SK-N-SH (cell line): Measurements from ENCODE around the gene ZNF407. TPM values are rescaled to one million over a fixed set of nuclear protein-coding genes. Genes with fewer than 3 reads are reported as not detected.

ENCODE experiments used
- CTCF ChIA-PET: fragments of 300-600, 350-600 bp; formaldehyde crosslinking; extraction: SDS; loops from one replicate; lab custom pipeline; 2021; lab: Yijun Ruan, JAX
- POLR2A ChIA-PET: fragments of 350-600 bp; sonication (Branson Sonifier 250); formaldehyde crosslinking; extraction: SDS; loops from one replicate; lab custom pipeline; 2020; ENCODE audit warnings: antibody characterized with exemption, inconsistent platforms; lab: Yijun Ruan, JAX
- DNase-seq: peaks from one replicate; pipeline ENCODE4 v3.0.0; 2012
- H2AFZ ChIP-seq: fragments of 200-600 bp; sonication (generic); 2 replicates; pipeline ENCODE4 v1.8.1; 2016; ENCODE audit warnings: antibody characterized with exemption, mild to moderate bottlenecking, low read depth
- H3F3A ChIP-seq: fragments of 200-600 bp; sonication (generic); replicated peaks from 2 replicates; pipeline ENCODE3; 2016; ENCODE audit warnings: antibody characterized with exemption, mild to moderate bottlenecking; ENCODE audit not compliant: insufficient read depth
- H3K27ac ChIP-seq, 2 experiments: fragments of 200-500 bp in 1 of 2; fragments of 200-600 bp in 1 of 2; sonication (Bioruptor generic) in 1 of 2; sonication (generic), shearing (Covaris generic) in 1 of 2; 2 replicates each; pipeline versions ENCODE4 v1.5.1 to v1.6.1; 2014 to 2016; ENCODE audit warnings: low read depth in 2 of 2, inconsistent platforms in 1 of 2, low read length in 1 of 2, mild to moderate bottlenecking in 1 of 2, mixed read lengths in 1 of 2
- H3K27me3 ChIP-seq: fragments of 200-600 bp; sonication (generic), shearing (Covaris generic); 2 replicates; pipeline ENCODE4 v1.6.1; 2016; ENCODE audit warnings: mixed run types; ENCODE audit not compliant: insufficient read depth
- H3K36me3 ChIP-seq, 2 experiments: fragments of 200-500 bp in 1 of 2; fragments of 200-600 bp in 1 of 2; sonication (Bioruptor generic) in 1 of 2; sonication (generic) in 1 of 2; replicated peaks in 1 of 2; 2 replicates each; pipeline versions ENCODE3 to v1.5.1; 2014 to 2016; ENCODE audit warnings: low read length in 1 of 2, mild to moderate bottlenecking in 1 of 2; ENCODE audit not compliant: insufficient read depth in 2 of 2, control insufficient read depth in 1 of 2
- H3K4me1 ChIP-seq, 2 experiments: fragments of 200-500 bp in 1 of 2; fragments of 200-600 bp in 1 of 2; sonication (Bioruptor generic) in 1 of 2; sonication (generic), shearing (Covaris generic) in 1 of 2; 2 replicates each; pipeline versions ENCODE4 v1.5.1 to v1.6.1; 2014 to 2016; ENCODE audit warnings: low read depth in 1 of 2, low read length in 1 of 2, mixed run types in 1 of 2; ENCODE audit not compliant: insufficient read depth in 2 of 2, control insufficient read depth in 1 of 2
- H3K4me2 ChIP-seq: fragments of 200-600 bp; sonication (generic), shearing (Covaris generic); 2 replicates; pipeline ENCODE4 v1.6.1; 2017; ENCODE audit warnings: mixed run types
- H3K4me3 ChIP-seq, 2 experiments: fragments of 200-500 bp in 1 of 2; fragments of 200-600 bp in 1 of 2; sonication (Bioruptor generic) in 1 of 2; sonication (generic), shearing (Covaris generic) in 1 of 2; 2 replicates each; pipeline versions ENCODE4 v1.5.1 to v1.8.1; 2014 to 2016; ENCODE audit warnings: low read depth in 2 of 2, inconsistent platforms in 1 of 2, low read length in 1 of 2, mild to moderate bottlenecking in 1 of 2, mixed read lengths in 1 of 2, moderate library complexity in 1 of 2
- H3K79me2 ChIP-seq: fragments of 200-600 bp; sonication (generic); 2 replicates; pipeline ENCODE4 v1.8.1; 2017; ENCODE audit warnings: mild to moderate bottlenecking; ENCODE audit not compliant: insufficient read depth
- H3K9ac ChIP-seq: fragments of 200-600 bp; sonication (generic); 2 replicates; pipeline ENCODE4 v1.6.1; 2017; ENCODE audit warnings: mixed run types
- H3K9me2 ChIP-seq: fragments of 200-600 bp; sonication (generic); 2 replicates; pipeline ENCODE4 v1.6.1; 2017; ENCODE audit warnings: mixed run types
- H3K9me3 ChIP-seq: fragments of 200-600 bp; sonication (generic); 2 replicates; pipeline ENCODE4 v1.6.1; 2017; ENCODE audit warnings: mixed run types, mild to moderate bottlenecking, moderate library complexity
- H4K20me1 ChIP-seq: fragments of 200-600 bp; sonication (generic); 2 replicates; pipeline ENCODE4 v1.6.1; 2017; ENCODE audit warnings: mild to moderate bottlenecking, mixed run types; ENCODE audit not compliant: insufficient read depth
- CHD2 ChIP-seq: fragments of 150-350 bp; IDR thresholded peaks from 2 replicates; pipeline ENCODE4 v1.6.1; 2018; ENCODE audit warnings: low read length; ENCODE audit not compliant: partially characterized antibody
- CTCF ChIP-seq: fragments of 200-600 bp; sonication (generic); IDR thresholded peaks from 2 replicates; pipeline ENCODE4 v1.6.1; 2017; ENCODE audit warnings: antibody characterized with exemption, mild to moderate bottlenecking, moderate library complexity
- ELF1 ChIP-seq: IDR thresholded peaks from 2 replicates; pipeline ENCODE4 v1.4.0; 2012
- EZH2phosphoT487 ChIP-seq: fragments of 200-600 bp; sonication (generic); IDR thresholded peaks from 2 replicates; pipeline ENCODE4 v1.6.1; 2017; ENCODE audit warnings: low read depth, mixed run types, mild to moderate bottlenecking, antibody characterized with exemption, moderate library complexity, borderline replicate concordance
- IRF3 ChIP-seq: fragments of 150-350 bp; IDR thresholded peaks from 2 replicates; pipeline ENCODE4 v1.6.1; 2016; ENCODE audit warnings: mild to moderate bottlenecking, low read depth, low read length
- JUND ChIP-seq: IDR thresholded peaks from 2 replicates; pipeline ENCODE4 v1.4.0; 2012
- MAX ChIP-seq: IDR thresholded peaks from 2 replicates; pipeline ENCODE4 v1.4.0; 2012; ENCODE audit warnings: low read depth
- MEF2A ChIP-seq: IDR thresholded peaks from 2 replicates; pipeline ENCODE4 v1.4.0; 2012; ENCODE audit warnings: low read depth, borderline replicate concordance
- NFIC ChIP-seq: IDR thresholded peaks from 2 replicates; pipeline ENCODE4 v1.4.0; 2012; ENCODE audit warnings: borderline replicate concordance
- POLR2AphosphoS5 ChIP-seq: IDR thresholded peaks from 2 replicates; pipeline ENCODE4 v1.6.1; 2012; ENCODE audit warnings: low read depth, low read length
- RCOR1 ChIP-seq: fragments of 150-350 bp; IDR thresholded peaks from 2 replicates; pipeline ENCODE4 v1.6.1; 2017; ENCODE audit warnings: antibody characterized with exemption, low read length
- REST ChIP-seq: IDR thresholded peaks from 2 replicates; pipeline ENCODE4 v1.6.1; 2012; ENCODE audit warnings: mild to moderate bottlenecking, low read depth, low read length, moderate library complexity
- RXRA ChIP-seq: IDR thresholded peaks from 2 replicates; pipeline ENCODE4 v1.4.0; 2012; ENCODE audit warnings: low read depth, mild to moderate bottlenecking, borderline replicate concordance
- TEAD4 ChIP-seq: IDR thresholded peaks from 2 replicates; pipeline ENCODE4 v1.4.0; 2012; ENCODE audit warnings: mild to moderate bottlenecking, borderline replicate concordance; ENCODE audit not compliant: insufficient read depth
- USF1 ChIP-seq: IDR thresholded peaks from 2 replicates; pipeline ENCODE4 v1.4.0; 2012; ENCODE audit warnings: low read depth, borderline replicate concordance
- USF2 ChIP-seq: fragments of 150-350 bp; IDR thresholded peaks from 2 replicates; pipeline ENCODE4 v1.6.1; 2017; ENCODE audit warnings: antibody characterized with exemption, low read length, low read depth, borderline replicate concordance
- YY1 ChIP-seq: IDR thresholded peaks from 2 replicates; pipeline ENCODE4 v1.4.0; 2012; ENCODE audit warnings: low read depth, mild to moderate bottlenecking
- WGBS: methylation state at CpG from one replicate; pipeline ENCODE4 v1.1.6; 2017; ENCODE audit warnings: low lambda C conversion rate; 5-methylcytosine and 5-hydroxymethylcytosine counted together
- polyA plus RNA-seq, 3 experiments: library from polyadenylated mRNA; depleted of rRNA; stranded (reverse); fragments of >200 nt; gene quantifications; 2 replicates each; pipeline ENCODE4 v1.2.3, GENCODE V29; 2012

ZNF407 gene
- polyA plus RNA-seq, 1 of the 3 experiments (the other 2 are of a cell fraction): 2.6 TPM

GRCh38 chr18:74826572-74826971, 228.9 kb downstream of the ZNF407 start:
- POLR2A ChIA-PET: no interaction called here
- Histone ChIP-seq H3K9ac (no peak overlapping the region), H3K36me3 (peaks cover 0 to 10% of the 10 kb centered on the region in 2 experiments), H2AFZ (no peak overlapping the region), H3K9me3 (no peaks in the 10 kb centered on the region), H3K4me3 (no peak overlapping the region), H3K27me3 (no peaks in the 10 kb centered on the region), H3K4me2 (no peak overlapping the region), H3K79me2 (no peaks in the 10 kb centered on the region), H4K20me1 (no peaks in the 10 kb centered on the region), H3K9me2 (no peaks in the 10 kb centered on the region), H3F3A (no peaks in the 10 kb centered on the region), H3K27ac (no peak overlapping the region), H3K4me1 (no peaks in the 10 kb centered on the region)
- WGBS: 94% methylated on average over 5 of the region's 5 CpGs
- no peak for TF ChIP-seq MAX
- no peak for TF ChIP-seq JUND
- TF ChIP-seq TEAD4: no peak
- no peak for DNase-seq
- CTCF ChIA-PET: no interaction called here

GRCh38 chr18:74828200-74828599, 230.5 kb downstream of the ZNF407 start:
- H3K79me2 ChIP-seq: no peaks in the 10 kb centered on the region
- ChIA-PET CTCF (interaction anchor here (1.4 to 3.5 kb wide), 2 partner anchors 8 to 11 kb away, joined by 3 to 12 read pairs; no protein-coding TSS in a partner anchor), POLR2A (no interaction called here)
- no peak overlapping the region for H3K4me2 ChIP-seq
- H3K4me1 ChIP-seq: no peaks in the 10 kb centered on the region; a peak in 1 of 4 replicates
- no peaks in the 10 kb centered on the region for H4K20me1 ChIP-seq
- H3F3A ChIP-seq: no peaks in the 10 kb centered on the region
- DNase-seq: no peak
- H3K9ac ChIP-seq: no peak overlapping the region
- H3K9me3 ChIP-seq: no peaks in the 10 kb centered on the region
- H3K9me2 ChIP-seq: no peaks in the 10 kb centered on the region
- TF ChIP-seq CHD2: no peak
- no peak for TF ChIP-seq TEAD4
- no peak for TF ChIP-seq IRF3
- TF ChIP-seq REST: no peak
- TF ChIP-seq ELF1: no peak
- no peak for TF ChIP-seq USF2
- TF ChIP-seq USF1: no peak
- no peak for TF ChIP-seq RCOR1
- TF ChIP-seq CTCF: no peak
- TF ChIP-seq YY1: no peak
- no peak for TF ChIP-seq NFIC
- TF ChIP-seq EZH2phosphoT487: no peak
- TF ChIP-seq POLR2AphosphoS5: no peak
- TF ChIP-seq MEF2A: no peak
- TF ChIP-seq RXRA: no peak
- H3K27ac ChIP-seq: no peak overlapping the region
- no peak overlapping the region for H2AFZ ChIP-seq
- WGBS: 91% methylated on average over 3 of the region's 3 CpGs
- no peaks in the 10 kb centered on the region for H3K27me3 ChIP-seq
- peaks cover 0 to 4% of the 10 kb centered on the region in 2 experiments for H3K36me3 ChIP-seq
- no peak overlapping the region for H3K4me3 ChIP-seq
